ENCODE data around the gene ZNF502.

Gene ZNF502

GRCh38 chr3:44761424-44762169 lies 49.1 kb downstream of the ZNF502 start, which contains the start of the genes KIAA1143 and KIF15 (continued):
- TF ChIP-seq ATF2 (tag by site-specific recombination; IDR thresholded peaks at IDR 0.05; ENCODE audit: low read depth) (peak; percentile 97), ZNF521 (tag by site-specific recombination; IDR thresholded peaks at IDR 0.05) (no peak), MZF1 (tag by site-specific recombination; IDR thresholded peaks at IDR 0.05; ENCODE audit: borderline replicate concordance) (peak; percentile 15; the same call in 1 of the 2 replicates), ZSCAN18 (tag by site-specific recombination; IDR thresholded peaks at IDR 0.05) (no peak), ZNF174 (tag by site-specific recombination; IDR thresholded peaks at IDR 0.05) (no peak), KLF1 (tag by site-specific recombination; IDR thresholded peaks at IDR 0.05) (peak; percentile 32; the same call in 1 of the 2 replicates), YY2 (tag by site-specific recombination; IDR thresholded peaks at IDR 0.05) (peak; percentile 98), ELK4 (IDR thresholded peaks at IDR 0.05; ENCODE audit: borderline replicate concordance, low read depth, low read length) (no peak), ZNF362 (tag by site-specific recombination; IDR thresholded peaks at IDR 0.05) (no peak), SP7 (tag by site-specific recombination; IDR thresholded peaks at IDR 0.05) (peak; percentile 82; the same call in 1 of the 2 replicates), ZNF660 (tag by site-specific recombination; IDR thresholded peaks at IDR 0.05) (peak; percentile 80), REST (tag by site-specific recombination; IDR thresholded peaks at IDR 0.05) (peak; percentile 38; the same call in 1 of the 2 replicates), GLIS1 (tag by site-specific recombination; IDR thresholded peaks at IDR 0.05) (peak; percentile 31; the same call in 1 of the 2 replicates), ZBTB20 (tag by site-specific recombination; IDR thresholded peaks at IDR 0.05) (peak; percentile 89), ZFP69B (tag by site-specific recombination; IDR thresholded peaks at IDR 0.05) (peak; percentile 55; the same call in 1 of the 2 replicates), ZNF792 (tag by site-specific recombination; IDR thresholded peaks at IDR 0.05) (no peak), ZNF501 (tag by site-specific recombination; IDR thresholded peaks at IDR 0.05) (peak; percentile 81), INSM2 (tag by site-specific recombination; IDR thresholded peaks at IDR 0.05) (peak; percentile 80), ZXDB (tag by site-specific recombination; IDR thresholded peaks at IDR 0.05) (peak; percentile 89), ZNF624 (tag by site-specific recombination; IDR thresholded peaks at IDR 0.05) (no peak), REPIN1 (tag by site-specific recombination; IDR thresholded peaks at IDR 0.05; ENCODE audit: low read depth) (0 out of 2 replicates have a peak, but pooled peaks have one; percentile 37), ZNF16 (tag by site-specific recombination; IDR thresholded peaks at IDR 0.05; ENCODE audit: low read depth) (0 out of 2 replicates have a peak, but pooled peaks have one; percentile 13), IKZF3 (tag by site-specific recombination; IDR thresholded peaks at IDR 0.05) (peak; percentile 22; the same call in 1 of the 2 replicates), SP2 (tag by site-specific recombination; IDR thresholded peaks at IDR 0.05) (peak; percentile 54), BCL11B (tag by site-specific recombination; IDR thresholded peaks at IDR 0.05; ENCODE audit: low read depth) (0 out of 2 replicates have a peak, but pooled peaks have one; percentile 39)
- TF ChIP-seq, protein P1, sequence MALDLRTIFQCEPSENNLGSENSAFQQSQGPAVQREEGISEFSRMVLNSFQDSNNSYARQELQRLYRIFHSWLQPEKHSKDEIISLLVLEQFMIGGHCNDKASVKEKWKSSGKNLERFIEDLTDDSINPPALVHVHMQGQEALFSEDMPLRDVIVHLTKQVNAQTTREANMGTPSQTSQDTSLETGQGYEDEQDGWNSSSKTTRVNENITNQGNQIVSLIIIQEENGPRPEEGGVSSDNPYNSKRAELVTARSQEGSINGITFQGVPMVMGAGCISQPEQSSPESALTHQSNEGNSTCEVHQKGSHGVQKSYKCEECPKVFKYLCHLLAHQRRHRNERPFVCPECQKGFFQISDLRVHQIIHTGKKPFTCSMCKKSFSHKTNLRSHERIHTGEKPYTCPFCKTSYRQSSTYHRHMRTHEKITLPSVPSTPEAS (tag by site-specific recombination; IDR thresholded peaks at IDR 0.05) = no peak
